ENCODE results near the gene EIF3L. TPM values are rescaled to one million over a fixed set of nuclear protein-coding genes. Genes with fewer than 3 reads are reported as not detected.

The EIF3L gene
- total RNA-seq, 1 experiment from 2014 or later = 739 TPM

GRCh38 chr22:37925767-37926166, 76.5 kb downstream of the EIF3L start:
- Histone ChIP-seq H3K56ac (ENCODE audit: insufficient read length, low read depth, low read length) (no peak overlapping the region), H4K8ac (replicated peaks; ENCODE audit: insufficient read length, low read depth, low read length) (no peak overlapping the region), H2BK12ac (ENCODE audit: insufficient read length, low read depth, low read length) (no peak overlapping the region), H3K9ac (ENCODE audit: extremely low read depth, insufficient read length, low read length) (no peak overlapping the region), H4K20me1 (ENCODE audit: control insufficient read depth, insufficient read depth, insufficient read length) (no peaks in the 10 kb centered on the region), H3K14ac (ENCODE audit: insufficient read depth, low read length) (no peak overlapping the region), H2AK5ac (ENCODE audit: insufficient read length, low read length) (no peak overlapping the region), H3T11ph (ENCODE audit: low read length) (no peak overlapping the region), H3K4ac (ENCODE audit: low read depth, low read length) (no peak overlapping the region), H3K27me3 (ENCODE audit: insufficient read depth, low read length) (no peaks in the 10 kb centered on the region), H2BK5ac (ENCODE audit: insufficient read length, low read length) (no peak overlapping the region), H3K23me2 (ENCODE audit: insufficient read length, low read depth, low read length, poor library complexity, severe bottlenecking) (peaks cover 2% of the 10 kb centered on the region), H2BK15ac (ENCODE audit: low read depth, low read length) (no peak overlapping the region), H2BK120ac (ENCODE audit: low read depth, low read length, poor library complexity, severe bottlenecking) (no peak overlapping the region), H3K4me2 (ENCODE audit: insufficient read depth, insufficient read length, low read length) (no peak overlapping the region), H2BK20ac (ENCODE audit: low read depth, low read length, poor library complexity, severe bottlenecking) (no peak overlapping the region), H3K27ac (ENCODE audit: insufficient read length, low read depth, low read length) (no peak overlapping the region), H3K18ac (ENCODE audit: insufficient read length, low read depth, low read length) (no peak overlapping the region), H3K79me2 (ENCODE audit: insufficient read depth, low read length) (no peaks in the 10 kb centered on the region), H3K23ac (ENCODE audit: insufficient read length, low read depth, low read length) (no peak overlapping the region), H2AFZ (ENCODE audit: low read length) (no peak overlapping the region), H4K91ac (ENCODE audit: insufficient read length, low read depth, low read length) (no peak overlapping the region), H4K5ac (ENCODE audit: insufficient read length, low read depth, low read length) (no peak overlapping the region), H3K4me1 (ENCODE audit: insufficient read depth, low read length) (no peaks in the 10 kb centered on the region), H3K79me1 (ENCODE audit: insufficient read depth, low read depth, low read length, poor library complexity, severe bottlenecking) (no peaks in the 10 kb centered on the region), H3K9me3 (ENCODE audit: control insufficient read depth, low read depth, low read length) (no peaks in the 10 kb centered on the region)
- TF ChIP-seq CTCF (conservative IDR thresholded peaks at IDR 0.05) = no peak
- Mint-ChIP-seq H3K9me3 (no peaks in the 10 kb centered on the region), H3K4me1 (0 out of 4 replicates have a peak, but pooled peaks cover 0 to 3% of the 10 kb centered on the region in 2 experiments), H3K4me3 (no peak overlapping the region), H3K36me3 (ENCODE audit: insufficient read depth in 1 of 3, low read depth in 3 of 3) (peaks cover 0 to 49% (median 23%) of the 10 kb centered on the region in 3 experiments; a peak in 6 of 7 replicates), H3K27ac (no peak overlapping the region), H3K27me3 (ENCODE audit: low read depth) (no peaks in the 10 kb centered on the region)
- no peak for DNase-seq
- WGBS (ENCODE audit: extremely low coverage, insufficient read length, low lambda C conversion rate) = no CpG with 5 or more reads among the region's 15 CpGs

Data from H9 (cell line).